Uterus (tissue), 2 donors: Measurements from ENCODE around the gene TMEM263.

ENCODE experiments used
- POLR2A ChIP-seq, 2 donors: fragments of 450-650 bp; IDR thresholded peaks; one replicate each; pipeline ENCODE4 v1.6.1; 2016; ENCODE audit warnings: antibody characterized with exemption in 2 of 2, mild to moderate bottlenecking in 1 of 2, moderate library complexity in 1 of 2
- TF ChIP-seq, protein P1 (sequence below), 4 experiments: fragments of 200-600 bp in 2 of 4; fragments of 450-650 bp in 2 of 4; sonication (generic) in 2 of 4; IDR thresholded peaks; one replicate each; pipeline ENCODE4 v1.5.1; 2016 to 2019; ENCODE audit warnings: antibody characterized with exemption in 4 of 4, mild to moderate bottlenecking in 2 of 4, moderate library complexity in 1 of 4

DNA sequence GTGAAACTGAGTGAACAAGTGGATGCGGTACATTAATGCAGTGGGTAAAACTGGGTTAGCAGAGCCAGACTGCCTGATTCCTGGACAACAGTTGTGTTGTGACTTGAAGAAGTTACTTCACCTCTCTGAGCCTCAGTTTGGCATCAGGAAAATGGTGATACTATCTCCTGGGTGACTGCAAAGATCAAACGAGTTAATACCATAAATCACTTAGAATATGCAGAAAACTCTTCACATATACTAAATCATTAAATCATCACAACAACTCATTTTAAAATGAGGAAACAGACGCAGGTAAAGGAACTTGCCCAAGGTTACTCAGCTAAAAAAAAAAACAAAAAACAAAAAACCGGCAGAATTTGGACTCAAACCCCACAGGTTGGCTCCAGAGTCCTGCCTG is 30.4 kb downstream of the TMEM263 start:
- TF ChIP-seq, protein P1, sequence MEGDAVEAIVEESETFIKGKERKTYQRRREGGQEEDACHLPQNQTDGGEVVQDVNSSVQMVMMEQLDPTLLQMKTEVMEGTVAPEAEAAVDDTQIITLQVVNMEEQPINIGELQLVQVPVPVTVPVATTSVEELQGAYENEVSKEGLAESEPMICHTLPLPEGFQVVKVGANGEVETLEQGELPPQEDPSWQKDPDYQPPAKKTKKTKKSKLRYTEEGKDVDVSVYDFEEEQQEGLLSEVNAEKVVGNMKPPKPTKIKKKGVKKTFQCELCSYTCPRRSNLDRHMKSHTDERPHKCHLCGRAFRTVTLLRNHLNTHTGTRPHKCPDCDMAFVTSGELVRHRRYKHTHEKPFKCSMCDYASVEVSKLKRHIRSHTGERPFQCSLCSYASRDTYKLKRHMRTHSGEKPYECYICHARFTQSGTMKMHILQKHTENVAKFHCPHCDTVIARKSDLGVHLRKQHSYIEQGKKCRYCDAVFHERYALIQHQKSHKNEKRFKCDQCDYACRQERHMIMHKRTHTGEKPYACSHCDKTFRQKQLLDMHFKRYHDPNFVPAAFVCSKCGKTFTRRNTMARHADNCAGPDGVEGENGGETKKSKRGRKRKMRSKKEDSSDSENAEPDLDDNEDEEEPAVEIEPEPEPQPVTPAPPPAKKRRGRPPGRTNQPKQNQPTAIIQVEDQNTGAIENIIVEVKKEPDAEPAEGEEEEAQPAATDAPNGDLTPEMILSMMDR (IDR thresholded peaks at IDR 0.05): no peak
- TF ChIP-seq POLR2A (IDR thresholded peaks at IDR 0.05): no peak
